Motor neuron (in vitro differentiated cells): Measurements from ENCODE around the gene ADORA3. TPM values are rescaled to one million over a fixed set of nuclear protein-coding genes. Genes with fewer than 3 reads are reported as not detected.
A peak's percentile ranks its signal among the peaks of the same experiment; 100 is the strongest.

Experiments
- ATAC-seq, 8 experiments: fragments of 200-7000 bp; cut with Tn5 transposase; replicated peaks in 6 of 8; 2 replicates each; pipeline ENCODE4 v1.8.0; 2021; ENCODE audit warnings: mild to moderate bottlenecking in 8 of 8, moderate library complexity in 8 of 8
- H3K27ac ChIP-seq, 2 donors: fragments of 250-450 bp; sonication (Bioruptor Pico); 2 replicates each; pipeline ENCODE4 v1.9.0; 2021; ENCODE audit warnings: antibody characterized with exemption in 2 of 2, mild to moderate bottlenecking in 2 of 2, moderate library complexity in 1 of 2
- H3K4me1 ChIP-seq, 2 donors: fragments of 250-450 bp; sonication (Bioruptor Pico); replicated peaks in 1 of 2; 2 replicates each; pipeline ENCODE4 v1.6.1; 2021; ENCODE audit warnings: antibody characterized with exemption in 2 of 2, mild to moderate bottlenecking in 2 of 2, moderate library complexity in 1 of 2
- H3K4me3 ChIP-seq, 5 donors: fragments of 250-450 bp; sonication (Bioruptor Pico); 2 replicates each; pipeline ENCODE4 v1.9.0; 2021; ENCODE audit warnings: antibody characterized with exemption in 5 of 5, mild to moderate bottlenecking in 5 of 5, moderate library complexity in 4 of 5
- WGBS, 10 experiments: fragments of 450-650 bp; shearing (Covaris generic); methylation state at CpG; one replicate each; pipeline ENCODE4 v1.0.0; 2022; 5-methylcytosine and 5-hydroxymethylcytosine counted together
- in situ Hi-C, 9 experiments: fragments of 400-800 bp; cut with MboI; loops; one replicate each; pipeline ENCODE4 v1.15.0; 2021; ENCODE audit warnings: low sequenced_read_pairs in 9 of 9, low pct_unique_long_range_greater_than_20kb in 2 of 9; ENCODE audit not compliant: unreplicated experiment in 9 of 9
- total RNA-seq, 8 experiments: library from RNA; unstranded; fragments of 300-600 nt; gene quantifications; 2 replicates each; pipeline versions ENCODE4 v1.2.3 to v1.2.4, GENCODE V29; 2022

ADORA3 gene
- total RNA-seq, 8 experiments from 2014 or later, result 0.21 to 1.9 (median 0.29) TPM; not detected in 4

DNA sequence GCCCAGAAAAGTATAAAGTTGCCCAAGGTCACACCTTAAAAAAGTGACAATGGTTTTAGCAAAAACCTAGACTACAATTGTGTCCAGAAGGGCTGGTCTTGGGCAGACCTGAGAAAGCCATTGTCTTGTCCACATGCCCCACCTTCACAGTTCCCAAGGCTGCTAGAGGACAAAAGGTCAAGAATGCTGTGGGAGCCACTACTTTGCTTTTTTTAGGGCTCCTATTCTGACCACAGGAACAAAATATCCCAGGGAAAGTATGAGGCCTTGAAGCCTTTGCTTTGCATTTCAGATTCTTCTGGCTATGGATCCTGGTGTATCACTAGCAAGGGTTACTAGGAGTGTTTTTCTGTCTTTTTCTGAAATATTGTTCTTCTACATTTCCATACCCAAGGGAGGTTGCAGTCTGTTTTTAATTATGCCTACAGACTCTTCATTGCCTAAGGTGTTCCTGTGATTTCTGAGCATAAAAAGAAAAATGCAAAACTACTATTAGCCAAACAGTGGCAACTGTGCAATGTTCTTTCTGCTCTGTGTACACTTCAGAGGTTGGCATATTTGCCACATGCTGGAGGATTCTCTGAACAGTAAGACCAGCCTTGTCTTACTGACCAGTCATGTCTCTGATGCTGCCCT, 18.9 kb downstream of the ADORA3 start:
- peak in 4 of 8 experiments; percentile 24 to 74 (median 54) for ATAC-seq
- H3K4me1 ChIP-seq, result no peaks in the 10 kb centered on the region
- H3K27ac ChIP-seq, result no peak overlapping the region
- in situ Hi-C loops, result loop anchor here in 4 of 9 experiments (10.0 to 25.0 kb wide), 3 partner anchors 253 to 278 kb away; partner anchors contain the start of genes DDX20 (in 3 of the 4) and INKA2 (in 1 of the 4)
- no peak overlapping the region for H3K4me3 ChIP-seq

DNA sequence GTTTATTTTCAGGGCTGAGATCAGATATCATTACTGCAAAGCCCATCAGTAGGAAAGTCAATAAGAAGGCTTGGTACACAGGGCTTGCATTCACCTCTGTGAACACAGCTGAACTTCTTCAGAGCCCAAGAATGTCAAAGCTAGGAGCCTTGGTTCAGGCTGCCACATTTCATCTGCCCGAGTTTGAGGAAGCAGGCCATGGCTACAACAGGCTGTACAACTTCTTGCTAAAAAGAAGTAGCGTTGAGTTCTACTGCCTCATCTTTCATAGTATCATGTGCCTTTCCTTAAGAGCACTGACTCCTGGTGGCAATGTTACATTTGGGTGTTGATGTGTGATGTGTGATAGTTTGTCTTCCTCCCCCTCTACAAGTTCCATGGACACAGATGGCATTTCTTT, 19.6 kb downstream of the ADORA3 start:
- H3K4me1 ChIP-seq, result no peaks in the 10 kb centered on the region
- in situ Hi-C loops, result loop anchor here in 4 of 9 experiments (10.0 to 25.0 kb wide), 3 partner anchors 253 to 278 kb away; partner anchors contain the start of genes DDX20 (in 3 of the 4) and INKA2 (in 1 of the 4)
- 47 to 100% (median 79%) methylated on average over 1 to 2 of the region's 2 CpGs; no CpG with 5 or more reads in 3 of the 10 experiments for WGBS, 10 experiments
- no peak overlapping the region for H3K27ac ChIP-seq
- no peak overlapping the region for H3K4me3 ChIP-seq
- no peak for ATAC-seq

DNA sequence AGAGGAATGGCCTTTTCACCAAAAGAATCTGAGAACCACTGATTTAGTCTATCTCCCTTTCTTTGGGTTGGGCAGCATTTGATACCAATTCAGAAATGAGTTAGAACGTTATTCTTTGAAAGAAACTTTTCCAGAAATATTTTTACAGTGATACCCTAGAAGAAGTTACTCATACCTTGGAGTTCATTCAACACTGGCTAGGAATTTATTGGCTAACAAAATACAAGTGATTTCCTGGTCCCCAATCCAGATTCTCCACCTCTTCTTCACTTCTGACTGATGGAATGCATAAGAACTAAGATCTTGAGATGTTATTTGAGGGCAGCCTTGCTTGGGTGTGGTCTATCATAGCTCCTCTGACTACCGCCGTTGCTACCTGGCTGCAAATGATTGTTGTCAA, 20.3 kb downstream of the ADORA3 start:
- in situ Hi-C loops, result loop anchor here in 4 of 9 experiments (10.0 to 25.0 kb wide), 3 partner anchors 254 to 279 kb away; partner anchors contain the start of genes DDX20 (in 3 of the 4) and INKA2 (in 1 of the 4)
- ATAC-seq, result no peak
- H3K4me3 ChIP-seq, result no peak overlapping the region
- whole genome bisulfite sequencing, 10 experiments, result 0 to 87% (median 57%) methylated on average over 1 to 3 of the region's 3 CpGs
- H3K4me1 ChIP-seq, result no peaks in the 10 kb centered on the region
- H3K27ac ChIP-seq, result no peak overlapping the region

DNA sequence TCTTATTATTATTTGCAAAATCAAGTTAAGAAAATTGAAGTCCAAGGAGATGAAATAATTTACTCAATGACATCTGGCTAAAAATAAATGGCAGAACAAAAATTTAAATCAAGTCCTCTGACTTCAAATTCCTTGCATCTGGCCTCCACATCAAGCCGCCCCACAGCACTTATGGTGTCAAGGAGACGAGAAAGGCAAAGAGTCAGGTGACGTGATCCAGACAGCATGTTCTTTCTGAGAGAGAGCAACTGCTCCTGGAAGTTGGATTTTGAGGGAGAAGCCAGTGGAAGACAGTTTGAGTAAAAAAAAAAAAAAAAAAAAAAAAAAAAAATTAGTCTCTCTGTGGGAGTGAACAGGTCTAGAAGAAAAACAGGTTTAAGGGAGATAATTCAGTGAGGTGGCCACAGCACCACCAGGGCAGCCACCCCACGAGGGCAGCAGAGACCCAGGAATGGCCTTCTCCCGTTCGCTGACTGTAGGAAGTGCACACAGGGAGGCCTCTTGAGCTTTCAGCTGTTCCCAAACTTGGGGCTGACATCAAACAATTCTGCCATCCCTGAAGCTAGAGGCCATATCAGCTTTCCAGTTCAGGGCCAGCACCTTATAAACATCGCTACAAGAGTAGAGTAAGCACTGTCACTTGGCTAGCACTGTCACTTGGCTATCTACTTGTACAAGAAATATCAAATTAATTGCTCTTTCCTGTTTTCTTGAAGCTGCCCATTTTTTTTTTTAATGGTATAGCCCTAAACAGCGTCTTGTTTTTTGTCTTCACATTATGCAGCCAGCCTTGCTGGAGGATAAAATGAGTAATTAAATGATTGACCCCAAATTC, 21.8 kb downstream of the ADORA3 start:
- WGBS, 10 experiments, result 16 to 75% (median 54%) methylated on average over 3 to 8 of the region's 8 CpGs; no CpG with 5 or more reads in 1 of the 10 experiments
- Histone ChIP-seq H3K4me1 (no peaks in the 10 kb centered on the region), H3K27ac (no peak overlapping the region), H3K4me3 (no peak overlapping the region)
- in situ Hi-C loops, result loop anchor here in 4 of 9 experiments (10.0 to 25.0 kb wide), 3 partner anchors 256 to 281 kb away; partner anchors contain the start of genes DDX20 (in 3 of the 4) and INKA2 (in 1 of the 4)
- peak; percentile 90 to 99 (median 97) for ATAC-seq

DNA sequence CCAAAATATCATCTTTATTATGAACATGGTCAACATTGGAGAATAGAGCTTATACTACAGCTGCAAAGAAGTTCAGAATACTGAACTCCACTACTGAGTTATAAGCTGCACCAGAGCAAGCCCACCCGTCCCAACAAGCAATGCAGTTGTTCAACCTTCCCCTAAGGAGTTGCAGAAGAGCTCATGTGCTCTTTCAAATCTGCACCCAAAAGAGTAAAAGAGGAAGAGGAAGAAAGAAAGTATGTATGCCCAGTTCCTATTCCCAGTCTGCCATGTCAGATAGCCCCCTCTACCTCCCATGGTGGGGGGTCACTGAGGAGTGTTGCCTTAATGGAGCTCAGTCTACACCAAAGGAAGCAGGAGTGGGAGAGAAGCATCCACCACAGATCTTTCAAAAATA, 22.8 kb downstream of the ADORA3 start:
- no peaks in the 10 kb centered on the region for H3K4me1 ChIP-seq
- no peak overlapping the region for H3K4me3 ChIP-seq
- in situ Hi-C loops, result loop anchor here in 4 of 9 experiments (10.0 to 25.0 kb wide), 3 partner anchors 257 to 282 kb away; partner anchors contain the start of genes DDX20 (in 3 of the 4) and INKA2 (in 1 of the 4)
- H3K27ac ChIP-seq, result no peak overlapping the region
- ATAC-seq, result no peak
- WGBS, 10 experiments, result 20 to 100% (median 63%) methylated on average over 1 of the region's 1 CpG; no CpG with 5 or more reads in 3 of the 10 experiments

DNA sequence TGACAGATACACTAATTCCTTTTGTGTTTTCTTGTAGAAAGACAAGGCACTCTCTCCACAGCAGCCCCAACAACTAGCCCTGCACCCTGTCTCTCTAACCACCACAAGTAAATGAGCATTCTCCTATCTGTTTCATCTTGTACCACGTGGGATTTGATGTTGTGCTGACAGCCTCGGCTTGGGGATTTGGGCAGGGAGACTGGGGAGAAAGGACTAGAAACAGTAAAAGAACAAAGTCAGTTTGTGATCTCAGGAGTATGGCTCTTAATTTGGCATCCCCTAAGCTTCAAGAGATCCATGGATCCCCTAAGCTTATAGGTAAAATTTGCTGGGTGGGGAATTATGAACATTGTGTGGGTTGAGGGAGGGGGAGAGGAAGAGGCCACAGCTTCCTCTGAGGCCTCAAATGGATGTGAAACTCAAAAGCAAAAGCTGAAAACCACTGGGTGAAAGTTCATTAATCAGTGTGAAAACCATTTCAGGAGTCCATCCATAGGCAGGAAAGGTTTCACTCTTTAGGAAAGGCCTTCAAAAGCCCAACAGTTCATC, 26.6 kb downstream of the ADORA3 start:
- 30 to 91% (median 58%) methylated on average over 1 to 2 of the region's 2 CpGs; no CpG with 5 or more reads in 4 of the 10 experiments for WGBS, 10 experiments
- ATAC-seq, result no peak
- in situ Hi-C loops, result loop anchor here in 3 of 9 experiments (25.0 kb wide), 2 partner anchors 260 to 285 kb away; partner anchors contain the start of genes DDX20 (in 2 of the 3) and INKA2 (in 1 of the 3)

DNA sequence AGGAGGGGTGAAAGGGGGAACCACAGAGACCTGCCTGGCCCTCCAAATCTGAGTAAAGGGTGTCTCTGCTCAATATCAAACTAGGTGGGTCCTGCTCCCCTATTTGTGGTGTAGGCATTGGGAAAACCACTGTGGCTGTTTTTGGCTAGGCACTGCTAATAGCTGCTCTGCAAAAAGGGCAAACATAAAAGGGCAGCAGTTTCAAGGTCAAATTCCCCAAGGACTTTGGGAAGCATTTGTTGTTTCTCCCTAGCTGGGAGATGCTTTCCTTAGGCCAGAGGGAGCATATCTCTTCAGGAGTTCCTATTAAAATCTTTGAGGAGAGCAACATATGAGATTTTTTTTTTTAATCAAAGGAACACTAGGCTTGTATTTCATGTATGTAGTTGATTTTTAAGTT, 27.2 kb downstream of the ADORA3 start:
- no peak for ATAC-seq
- Histone ChIP-seq H3K4me3 (no peak overlapping the region), H3K4me1 (no peaks in the 10 kb centered on the region), H3K27ac (no peak overlapping the region)
- in situ Hi-C loops, result loop anchor here in 3 of 9 experiments (25.0 kb wide), 2 partner anchors 261 to 286 kb away; partner anchors contain the start of genes DDX20 (in 2 of the 3) and INKA2 (in 1 of the 3)

More for the DNA sequence above, 26.6 kb downstream of the ADORA3 start:
- no peaks in the 10 kb centered on the region for H3K4me1 ChIP-seq
- H3K4me3 ChIP-seq, result no peak overlapping the region
- H3K27ac ChIP-seq, result no peak overlapping the region

DNA sequence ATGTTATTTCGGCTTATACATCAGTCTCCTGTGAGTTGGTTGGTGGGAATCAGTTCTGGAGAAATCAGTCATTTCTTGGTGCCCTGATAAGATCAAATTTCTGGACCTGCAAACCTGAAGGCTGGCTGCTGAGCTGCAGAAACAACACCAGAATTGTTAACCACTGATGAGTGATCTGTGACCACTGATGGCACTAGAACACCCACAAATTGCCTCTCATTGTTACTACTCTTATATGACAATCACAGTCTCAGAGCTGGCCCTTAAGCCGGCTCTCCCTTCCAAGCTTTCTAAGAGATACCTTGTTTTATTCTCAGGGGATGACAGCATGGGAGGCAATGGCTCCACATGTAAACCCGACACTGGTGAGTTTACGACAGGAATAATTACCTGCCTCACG, 27.7 kb downstream of the ADORA3 start:
- Histone ChIP-seq H3K4me3 (no peak overlapping the region), H3K27ac (no peak overlapping the region), H3K4me1 (no peaks in the 10 kb centered on the region)
- WGBS, 10 experiments, result 50 to 100% (median 87%) methylated on average over 1 to 5 of the region's 5 CpGs; no CpG with 5 or more reads in 2 of the 10 experiments
- no peak for ATAC-seq
- in situ Hi-C loops, result loop anchor here in 3 of 9 experiments (25.0 kb wide), 2 partner anchors 262 to 287 kb away; partner anchors contain the start of genes DDX20 (in 2 of the 3) and INKA2 (in 1 of the 3)

DNA sequence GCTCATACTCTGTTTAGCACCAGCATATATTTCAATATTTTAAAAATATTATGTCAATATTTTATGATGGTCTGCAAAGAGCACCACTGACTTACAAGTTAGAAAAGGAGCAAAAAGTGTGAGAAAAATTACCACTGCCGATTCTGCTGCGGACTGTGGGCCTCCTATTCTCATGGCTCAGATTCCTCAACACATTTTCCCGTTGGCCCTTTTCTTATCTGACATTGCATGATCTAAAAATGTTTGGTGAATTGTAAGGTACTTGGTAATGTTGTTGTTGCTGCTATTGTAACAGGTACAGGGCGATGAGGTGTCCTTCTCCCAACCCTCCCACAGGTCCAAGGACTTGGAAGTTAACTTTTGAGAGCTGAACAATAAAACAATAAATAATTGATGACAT, 28.9 kb downstream of the ADORA3 start:
- WGBS, 10 experiments, result 85 to 100% (median 95%) methylated on average over 1 to 4 of the region's 4 CpGs; no CpG with 5 or more reads in 1 of the 10 experiments
- H3K4me1 ChIP-seq, result no peaks in the 10 kb centered on the region
- no peak overlapping the region for H3K27ac ChIP-seq
- no peak overlapping the region for H3K4me3 ChIP-seq
- no peak for ATAC-seq
- in situ Hi-C loops, result no loop called here

DNA sequence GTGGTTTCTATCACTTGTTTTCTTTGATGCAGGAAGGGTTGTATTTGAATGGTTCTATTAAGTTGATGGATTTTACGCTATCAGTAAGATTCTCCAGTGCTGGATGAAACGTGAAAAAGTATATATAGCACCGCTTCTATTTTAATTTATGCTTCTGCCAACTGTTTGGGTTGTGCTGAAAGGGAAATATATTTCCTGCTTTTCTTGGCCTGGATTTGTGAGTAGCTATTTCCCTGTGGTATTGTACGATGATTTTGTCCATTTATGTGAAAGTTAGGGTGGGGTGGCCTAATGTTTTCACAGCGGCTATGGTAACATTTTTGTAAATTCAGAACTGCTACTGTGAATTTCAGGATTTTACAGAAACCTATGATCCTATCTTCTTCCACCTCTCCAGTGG, 29.3 kb downstream of the ADORA3 start:
- peak in 1 of 8 experiments; percentile 46 for ATAC-seq
- Histone ChIP-seq H3K27ac (no peak overlapping the region), H3K4me1 (no peaks in the 10 kb centered on the region), H3K4me3 (no peak overlapping the region)
- WGBS, 10 experiments, result 64 to 100% (median 93%) methylated on average over 2 to 5 of the region's 5 CpGs
- in situ Hi-C loops, result no loop called here

DNA sequence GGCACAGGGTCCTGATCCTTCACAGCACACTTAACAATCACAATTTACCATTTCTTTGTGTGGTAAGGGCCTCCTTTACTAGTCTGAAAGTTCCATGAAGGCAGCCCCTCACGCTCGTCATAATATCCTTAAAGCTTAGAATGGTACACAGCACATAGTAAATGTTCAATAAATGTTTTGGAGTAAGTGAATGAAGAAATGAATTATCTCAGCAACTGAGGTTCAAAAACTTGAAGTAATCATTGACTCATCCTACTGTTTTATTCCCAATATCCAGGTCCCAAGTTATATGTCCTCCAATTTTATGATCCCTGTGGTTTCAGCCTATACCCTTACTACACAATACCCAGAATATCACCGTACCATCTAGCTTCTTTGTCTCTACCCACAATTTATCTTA, 31.9 kb downstream of the ADORA3 start:
- 91 to 100% (median 100%) methylated on average over 1 to 3 of the region's 3 CpGs; no CpG with 5 or more reads in 1 of the 10 experiments for WGBS, 10 experiments
- Histone ChIP-seq H3K4me1 (no peaks in the 10 kb centered on the region), H3K4me3 (no peak overlapping the region), H3K27ac (no peak overlapping the region)
- in situ Hi-C loops, result no loop called here
- ATAC-seq, result no peak

DNA sequence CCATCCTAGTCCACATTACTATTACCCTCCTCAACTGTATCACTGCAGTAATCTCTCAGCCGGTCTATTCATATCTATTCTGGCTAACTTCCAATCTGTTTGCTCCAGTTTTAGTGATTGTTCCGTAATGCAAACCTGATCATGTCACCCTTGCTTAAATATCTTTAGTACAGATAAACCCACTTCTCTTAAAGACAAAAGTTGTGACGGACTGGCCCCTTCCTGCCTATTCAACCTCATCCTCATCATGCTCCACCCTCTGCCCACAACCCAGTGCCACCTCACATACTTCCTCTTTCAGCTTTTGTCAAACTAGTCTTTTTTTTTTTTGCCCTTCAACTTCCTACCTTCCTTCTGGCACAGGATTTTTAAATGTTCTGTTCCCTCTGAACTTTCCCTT, 32.4 kb downstream of the ADORA3 start:
- 73 to 100% (median 92%) methylated on average over 1 to 3 of the region's 3 CpGs for WGBS, 10 experiments

More for the DNA sequence above, 32.4 kb downstream of the ADORA3 start:
- Histone ChIP-seq H3K4me3 (no peak overlapping the region), H3K4me1 (no peaks in the 10 kb centered on the region), H3K27ac (no peak overlapping the region)
- in situ Hi-C loops, result no loop called here
- ATAC-seq, result no peak
